GM21576 (cell line): ENCODE measurements around the gene R3HDM2.
"Not testable (repeated sequence)": the region's sequence is repeated elsewhere in the genome, so short reads cannot be mapped to it uniquely, and the experiment has no call there.

Experiments used
- ATAC-seq: cut with Tn5 transposase; IDR thresholded peaks from one replicate; pipeline ENCODE4 v1.9.1; 2021; ENCODE audit warnings: mild to moderate bottlenecking, moderate library complexity; ENCODE audit not compliant: unreplicated experiment

R3HDM2 gene

DNA sequence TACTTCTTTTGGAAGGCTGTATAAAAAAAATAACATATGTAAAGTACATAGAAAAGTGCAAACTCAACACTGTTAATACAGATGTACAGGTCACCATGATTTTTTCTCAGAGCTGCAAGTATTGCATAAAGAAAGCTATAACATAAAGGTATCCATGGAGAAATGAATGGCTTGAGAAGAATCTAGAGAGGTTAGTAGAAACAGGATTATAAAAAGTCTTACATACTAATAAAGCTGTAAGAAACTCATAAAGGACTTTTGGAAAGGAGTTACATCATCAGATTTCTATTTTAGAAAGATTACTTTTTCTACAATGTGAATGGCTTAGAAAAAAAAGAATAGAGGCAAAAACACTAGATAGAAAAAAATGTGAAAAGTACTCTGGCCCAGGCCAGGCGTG, 46.4 kb downstream of the R3HDM2 start:
- no peak for ATAC-seq

- ATAC-seq, result no peak
These were observed 49.1 kb downstream of the R3HDM2 start for GRCh38 chr12:57381693-57382220.

- ATAC-seq, result no peak
These were observed 50.5 kb downstream of the R3HDM2 start for GRCh38 chr12:57380300-57380699.

GRCh38 chr12:57377103-57377840, 53.6 kb downstream of the R3HDM2 start:
- no peak for ATAC-seq

DNA sequence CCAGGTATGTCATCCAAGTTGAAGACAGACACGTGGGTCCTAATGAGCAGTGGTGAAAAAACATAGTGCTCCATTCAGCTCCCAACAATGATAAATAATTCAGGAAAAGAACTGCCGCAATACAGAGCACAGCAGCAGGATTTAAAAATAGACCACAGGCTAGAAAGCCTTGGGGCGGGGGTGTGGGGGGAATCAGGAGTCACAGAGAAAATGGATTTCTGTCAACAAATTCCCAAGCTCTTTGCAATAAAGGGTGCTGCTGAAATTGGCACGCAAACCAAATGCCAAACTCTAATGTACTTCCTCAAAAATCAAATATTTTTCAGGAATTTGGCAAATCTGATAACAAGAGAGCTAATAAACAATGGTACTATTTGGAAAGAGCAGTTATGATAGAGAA, 58.6 kb downstream of the R3HDM2 start:
- ATAC-seq, result no peak

GRCh38 chr12:57370696-57371095, 60.1 kb downstream of the R3HDM2 start:
- ATAC-seq, result no peak

DNA sequence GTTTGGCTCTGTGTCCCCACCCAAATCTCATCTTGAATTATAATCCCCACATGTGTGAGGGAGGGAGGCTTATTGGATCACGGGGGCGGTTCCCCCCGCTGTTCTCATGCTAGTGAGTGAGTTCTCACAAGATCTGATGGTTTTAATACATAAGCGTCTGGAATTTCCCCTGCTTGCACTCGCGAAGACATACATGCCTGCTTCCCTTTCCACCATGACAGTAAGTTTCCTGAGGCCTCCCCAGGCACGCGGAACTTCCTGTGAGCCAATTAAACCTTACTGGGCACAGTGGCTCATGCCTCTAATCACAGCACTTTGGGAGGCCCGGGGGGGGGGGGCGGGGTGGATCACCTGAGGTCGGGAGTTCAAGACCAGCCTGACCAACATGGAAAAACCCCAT, 60.8 kb downstream of the R3HDM2 start:
- no peak for ATAC-seq

DNA sequence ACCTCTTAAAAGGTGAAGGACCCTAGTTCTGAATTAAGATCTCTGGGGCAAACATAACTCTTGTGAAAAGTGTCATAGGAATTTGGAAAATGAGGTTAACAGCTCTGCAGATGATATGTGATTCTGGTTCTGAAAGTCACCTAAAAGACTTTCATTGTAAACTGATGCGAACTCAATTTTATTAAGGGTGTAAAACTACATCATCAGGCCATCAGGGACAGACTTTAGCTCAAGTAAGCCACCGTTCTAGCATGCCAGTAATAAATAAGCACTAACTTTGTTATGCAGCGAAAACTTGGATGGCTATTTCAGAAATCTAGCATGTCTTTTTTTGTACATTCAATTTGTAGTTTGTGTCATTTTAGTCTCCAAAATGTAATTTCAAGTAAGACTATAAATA, 61.6 kb downstream of the R3HDM2 start:
- no peak for ATAC-seq

DNA sequence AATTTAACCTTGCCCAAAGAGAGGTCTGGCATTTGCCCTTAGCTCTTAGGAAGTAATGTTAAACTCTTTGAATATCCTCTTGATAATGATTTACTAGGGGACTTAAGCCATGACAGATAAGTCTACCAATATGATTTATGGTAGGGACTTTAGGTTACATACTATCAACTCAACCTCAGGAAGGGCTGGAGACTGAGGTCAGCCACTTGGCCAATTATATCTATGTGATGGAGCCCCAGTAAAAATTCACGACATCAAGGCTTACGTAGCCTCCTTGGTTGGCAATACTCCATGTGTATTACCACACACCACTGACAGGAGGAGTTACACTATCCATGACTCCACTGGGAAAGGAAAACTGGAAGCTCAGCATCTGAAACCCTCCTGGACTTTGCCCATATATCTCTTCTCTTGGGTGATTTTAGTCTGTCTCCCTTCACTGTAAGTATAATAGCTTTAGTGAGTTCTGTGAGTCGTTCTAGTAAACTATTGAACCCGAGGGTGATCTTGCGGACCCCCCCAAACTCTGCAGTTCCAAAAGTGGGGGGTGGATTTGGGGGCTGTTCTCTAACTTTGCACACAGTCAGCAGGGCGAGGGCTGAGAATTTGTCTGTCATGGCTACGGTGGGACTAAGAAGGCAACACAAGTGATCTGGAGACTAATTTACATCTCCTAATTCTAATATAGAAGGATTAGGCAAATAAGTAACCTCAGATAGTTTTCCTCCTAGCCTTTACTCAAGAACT, 62.3 kb downstream of the R3HDM2 start:
- ATAC-seq, result no peak

DNA sequence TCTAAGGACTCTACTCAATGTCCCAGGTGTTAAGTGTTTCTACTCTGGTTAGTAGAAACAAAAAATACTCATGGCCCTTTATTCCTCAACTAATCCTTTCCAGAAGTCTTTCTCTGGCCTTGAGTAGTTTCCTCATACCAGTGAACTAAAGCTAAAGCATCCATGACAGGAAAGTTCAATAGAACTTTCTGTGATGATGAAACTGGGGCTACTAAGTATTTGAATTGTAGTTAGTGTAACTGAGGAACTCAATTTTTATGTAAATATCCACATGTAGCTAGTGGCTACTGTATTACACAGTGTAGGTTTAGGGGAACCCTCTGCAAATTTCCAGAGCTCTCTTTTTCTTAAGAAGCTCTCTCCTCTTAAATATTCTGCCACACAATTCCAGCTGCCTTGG, 63.7 kb downstream of the R3HDM2 start:
- ATAC-seq, result no peak

DNA sequence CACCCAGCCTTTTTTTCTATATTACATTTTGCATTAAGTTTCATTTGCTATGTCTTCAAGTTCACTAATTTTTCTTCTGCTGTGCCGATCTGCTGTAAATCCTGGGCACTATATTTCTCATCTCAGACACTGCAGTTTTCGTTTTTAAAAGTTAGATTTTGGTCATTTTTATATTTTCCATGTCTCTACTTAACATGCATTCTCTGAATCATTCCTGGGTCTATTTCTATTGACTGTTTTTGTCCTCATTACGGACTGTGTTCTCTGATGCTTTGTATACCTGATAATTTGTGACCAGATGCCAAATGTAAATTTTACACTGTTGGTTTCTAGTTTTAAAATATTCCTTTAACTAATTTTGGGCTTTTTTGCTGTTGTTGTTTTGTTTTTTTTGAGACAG, 64.5 kb downstream of the R3HDM2 start:
- no peak for ATAC-seq

DNA sequence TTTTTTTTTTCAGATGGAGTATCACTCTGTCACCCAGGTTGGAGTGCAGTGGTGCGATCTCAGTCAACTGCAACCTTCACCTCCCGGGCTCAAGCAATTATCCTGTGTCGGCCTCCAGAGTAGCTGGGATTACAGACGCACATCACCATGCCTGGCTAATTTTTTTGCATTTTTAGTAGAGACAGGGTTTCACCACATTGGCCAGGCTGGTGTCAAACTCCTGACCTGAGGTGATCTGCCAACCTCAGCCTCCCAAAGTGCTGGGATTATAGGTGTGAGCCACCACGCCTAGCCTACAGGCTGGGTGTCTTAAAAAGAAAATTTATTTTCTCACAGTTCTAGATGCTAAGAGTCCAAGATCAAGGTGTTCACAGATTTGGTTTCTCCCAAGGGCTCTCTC, 66.7 kb downstream of the R3HDM2 start:
- not testable (repeated sequence) for ATAC-seq

DNA sequence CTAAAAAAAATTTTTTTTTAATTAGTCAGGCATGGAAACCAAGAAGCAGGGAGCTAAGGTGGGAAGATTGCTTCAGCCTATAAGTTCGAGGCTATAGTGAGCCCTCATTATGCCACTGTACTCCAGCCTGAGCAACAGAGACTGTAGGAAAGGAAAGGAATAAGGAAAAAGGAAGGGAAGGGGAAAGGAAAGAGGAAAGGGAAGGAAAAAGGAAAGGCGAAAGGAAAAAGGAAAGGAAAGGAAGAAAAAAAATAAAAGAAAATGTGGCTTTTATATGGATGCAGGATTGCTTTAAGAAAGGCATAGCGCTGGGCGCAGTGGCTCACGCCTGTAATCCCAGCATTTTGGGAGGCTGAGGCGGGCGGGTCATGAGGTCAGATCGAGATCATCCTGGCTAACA, 70.4 kb downstream of the R3HDM2 start:
- ATAC-seq, result no peak

DNA sequence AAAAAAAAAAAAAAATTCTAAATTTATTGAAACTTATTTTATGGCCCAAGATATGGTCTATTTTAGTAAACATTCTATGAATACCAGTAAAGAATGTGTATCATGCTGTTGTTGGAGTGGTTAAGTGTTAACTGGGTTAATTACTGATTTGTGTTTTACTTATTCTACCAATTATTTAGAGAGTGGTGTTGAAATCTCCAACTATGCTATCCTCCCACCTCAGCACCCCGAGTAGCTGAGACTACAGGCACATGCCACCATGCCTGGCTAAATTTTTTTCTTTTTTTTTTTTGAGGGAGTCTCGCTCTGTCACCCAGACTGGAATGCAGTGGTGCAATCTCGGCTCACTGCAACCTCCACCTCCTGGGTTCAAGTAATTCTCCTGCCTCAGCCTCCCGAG, 72.2 kb downstream of the R3HDM2 start:
- no peak for ATAC-seq

DNA sequence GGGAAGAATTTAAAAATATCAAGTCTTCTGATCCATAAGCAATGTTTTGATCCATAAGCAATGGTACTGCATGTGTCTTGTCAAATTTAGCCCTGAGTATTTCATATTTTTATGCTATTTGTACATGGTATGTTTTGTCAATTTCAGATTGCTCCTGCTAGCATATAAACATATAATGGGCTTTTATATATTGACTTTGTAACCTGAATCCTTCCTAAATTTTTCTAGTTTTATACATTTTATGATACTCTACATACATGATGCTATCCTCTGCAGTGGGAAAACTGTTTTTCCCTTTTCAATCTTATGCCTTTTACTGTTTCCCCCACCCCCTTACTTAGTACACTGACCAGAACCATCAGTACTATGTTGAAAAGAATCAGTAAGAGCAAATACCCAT, 75.1 kb downstream of the R3HDM2 start:
- ATAC-seq, result no peak

DNA sequence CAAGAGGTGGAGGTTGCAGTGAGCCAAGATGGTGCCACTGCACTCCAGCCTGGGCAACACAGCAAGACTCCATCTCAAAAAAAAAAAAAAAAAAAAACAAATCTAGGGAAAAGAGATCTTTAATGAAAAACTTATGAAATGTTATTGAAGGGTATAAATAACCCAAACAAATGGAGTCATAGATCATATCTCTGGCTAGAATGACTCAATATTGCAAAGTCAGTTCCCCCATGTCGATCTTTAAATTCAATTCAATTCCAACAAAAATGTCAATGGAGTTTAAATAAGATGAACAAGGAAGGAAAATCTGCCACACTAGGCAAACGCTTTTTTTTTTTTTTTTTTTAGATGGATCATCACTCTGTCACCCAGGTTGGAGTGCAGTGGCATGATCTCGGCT, 78.7 kb downstream of the R3HDM2 start:
- no peak for ATAC-seq

GRCh38 chr12:57347284-57347683, 83.6 kb downstream of the R3HDM2 start:
- ATAC-seq, result no peak

GRCh38 chr12:57343703-57344378, 87.0 kb downstream of the R3HDM2 start:
- no peak for ATAC-seq

DNA sequence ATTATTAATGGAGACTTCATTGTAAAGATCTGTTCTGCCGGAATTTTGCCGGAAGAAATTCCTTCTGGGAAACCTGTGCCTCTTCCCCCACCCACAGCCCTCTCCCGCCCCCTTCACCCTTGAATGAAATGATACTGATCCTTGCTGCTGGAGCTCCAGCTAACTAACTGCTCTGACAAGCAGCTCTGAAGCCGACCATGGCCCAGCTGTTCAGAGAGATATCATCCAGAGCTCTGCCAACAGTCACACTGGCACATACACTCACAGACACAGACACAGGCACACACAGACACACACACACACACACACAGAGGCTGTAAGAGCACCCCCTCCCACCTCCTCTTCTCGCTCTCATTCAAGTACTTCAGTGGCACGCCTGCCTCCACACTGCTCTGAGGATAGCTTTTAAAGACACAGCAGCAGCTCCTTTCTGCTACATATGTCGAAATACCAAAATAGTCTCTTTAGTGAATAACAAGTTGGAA, 88.6 kb downstream of the R3HDM2 start:
- ATAC-seq, result no peak

DNA sequence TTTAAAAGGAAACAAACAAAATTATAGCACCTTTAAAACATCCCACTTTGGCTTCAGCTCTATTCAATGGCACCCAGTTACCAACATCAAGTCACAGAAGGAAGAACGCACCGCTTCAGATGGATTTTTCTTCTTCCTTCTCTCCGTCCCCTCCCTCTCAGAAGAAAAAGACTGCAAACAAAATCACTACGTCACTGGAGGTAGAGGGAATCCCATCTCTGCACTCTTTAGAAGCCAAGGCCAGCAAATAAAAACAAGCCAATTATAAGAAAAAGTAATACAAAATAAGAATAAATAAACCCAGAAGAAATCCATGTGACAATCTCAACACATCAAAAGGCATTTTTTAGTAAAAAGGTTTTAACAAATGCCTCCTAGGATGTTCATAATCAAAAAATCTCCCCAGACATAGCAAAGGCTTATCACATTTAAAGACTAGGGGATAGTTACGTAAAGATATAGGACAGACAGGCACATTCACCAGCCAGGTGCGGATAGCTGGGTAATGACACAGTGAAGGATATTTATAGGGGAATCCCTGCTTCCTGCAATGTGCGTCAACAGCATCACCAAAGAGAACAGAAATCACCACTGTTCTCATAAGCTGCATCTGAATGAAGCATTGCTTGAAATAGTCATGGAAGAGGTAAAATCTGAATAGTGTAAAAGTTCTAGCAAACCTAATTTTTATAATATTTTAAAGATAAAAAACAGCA, 89.4 kb downstream of the R3HDM2 start:
- ATAC-seq, result no peak

DNA sequence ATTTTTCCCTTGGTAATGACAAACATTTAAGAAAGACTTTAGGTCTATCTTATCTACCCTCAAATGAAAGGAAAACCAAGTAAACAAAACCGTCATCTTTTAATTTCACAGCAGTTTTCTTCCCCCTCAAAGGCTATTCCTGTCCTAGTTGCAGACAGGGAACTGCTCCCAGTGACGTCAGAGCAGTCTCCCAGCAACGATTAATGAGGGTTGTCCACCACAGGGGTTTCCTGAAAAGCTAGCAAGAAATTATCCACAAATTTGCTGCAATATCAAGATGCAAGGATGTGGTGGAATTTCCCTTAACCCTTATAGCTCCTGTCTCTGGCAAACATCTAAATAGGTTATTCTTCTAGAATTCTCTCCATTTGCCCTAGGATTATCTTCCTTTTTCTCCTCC, 90.7 kb downstream of the R3HDM2 start:
- no peak for ATAC-seq
